ENCODE results near the gene HMGB1.
"Not testable (repeated sequence)": the region's sequence is repeated elsewhere in the genome, so short reads cannot be mapped to it uniquely, and the experiment has no call there.

Gene HMGB1

GRCh38 chr13:30464496-30465342 lies 1.0 kb downstream of the HMGB1 start:
- H3K4me1 ChIP-seq (ENCODE audit: control insufficient read depth, low read depth, low read length): peaks cover 9% of the 10 kb centered on the region
- peak overlapping the region; percentile 99 for H3K9ac ChIP-seq (ENCODE audit: low read length)
- peak overlapping the region; percentile 99 for H3K4me3 ChIP-seq (ENCODE audit: low read length)
- H3K9me3 ChIP-seq (ENCODE audit: control insufficient read depth, low read depth, low read length): no peaks in the 10 kb centered on the region
- peak overlapping the region; percentile 89 for H3K27ac ChIP-seq (ENCODE audit: low read length)
- peaks cover 32% of the 10 kb centered on the region for H3K36me3 ChIP-seq (ENCODE audit: control insufficient read depth, low read depth, low read length)
- no peaks in the 10 kb centered on the region for H3K27me3 ChIP-seq (ENCODE audit: control insufficient read depth, insufficient read depth, low read length)

- peaks cover 9% of the 10 kb centered on the region for H3K4me1 ChIP-seq (ENCODE audit: control insufficient read depth, low read depth, low read length)
- H3K27ac ChIP-seq (ENCODE audit: low read length): peak overlapping the region; percentile 89
Measured at GRCh38 chr13:30463787-30464495, 1.8 kb downstream of the HMGB1 start.

GRCh38 chr13:30461279-30462066 lies 4.3 kb downstream of the HMGB1 start:
- H3K27ac ChIP-seq (ENCODE audit: low read length); H3K9me3 ChIP-seq (ENCODE audit: control insufficient read depth, low read depth, low read length); H3K4me1 ChIP-seq (ENCODE audit: control insufficient read depth, low read depth, low read length); H3K27me3 ChIP-seq (ENCODE audit: control insufficient read depth, insufficient read depth, low read length); H3K9ac ChIP-seq (ENCODE audit: low read length); H3K4me3 ChIP-seq (ENCODE audit: low read length): not testable (repeated sequence)
- peaks cover 45% of the 10 kb centered on the region for H3K36me3 ChIP-seq (ENCODE audit: control insufficient read depth, low read depth, low read length)

More at GRCh38 chr13:30463787-30464495, 1.8 kb downstream of the HMGB1 start:
- Histone ChIP-seq H3K27me3 (ENCODE audit: control insufficient read depth, insufficient read depth, low read length) (no peaks in the 10 kb centered on the region), H3K4me3 (ENCODE audit: low read length) (peak overlapping the region; percentile 99), H3K9ac (ENCODE audit: low read length) (peak overlapping the region; percentile 99), H3K36me3 (ENCODE audit: control insufficient read depth, low read depth, low read length) (peaks cover 40% of the 10 kb centered on the region), H3K9me3 (ENCODE audit: control insufficient read depth, low read depth, low read length) (no peaks in the 10 kb centered on the region)

DNA sequence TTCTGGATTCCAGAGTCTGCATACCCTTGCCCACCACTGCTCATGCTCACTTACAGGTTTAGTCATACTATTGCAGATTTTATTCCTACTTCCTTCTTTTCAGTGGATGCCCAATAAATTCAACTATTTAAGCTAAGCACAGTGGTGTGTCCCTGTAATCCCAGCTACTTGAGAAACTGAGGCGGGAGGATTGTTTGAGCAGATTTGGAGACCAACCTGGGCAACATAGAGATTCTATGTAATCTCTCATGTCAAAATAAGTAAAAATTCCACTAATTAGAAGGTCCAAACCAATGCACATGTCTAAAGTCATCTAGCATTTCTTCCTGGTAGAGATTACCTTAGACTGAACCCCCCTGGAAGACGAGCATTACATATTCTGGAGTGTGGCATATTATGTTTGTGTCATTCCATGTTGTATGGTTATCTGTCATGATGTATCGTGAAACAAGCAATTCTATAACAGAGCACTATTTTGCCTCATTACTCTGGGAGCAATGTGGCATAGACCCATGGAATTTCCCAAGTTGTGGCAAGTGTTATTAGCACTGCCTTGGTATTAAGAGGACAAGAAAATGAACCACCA lies 8.3 kb downstream of the HMGB1 start:
- Histone ChIP-seq H3K4me1 (ENCODE audit: control insufficient read depth, low read depth, low read length) (no peaks in the 10 kb centered on the region), H3K27ac (ENCODE audit: low read length) (no peak overlapping the region)

GRCh38 chr13:30456290-30456689 lies 9.4 kb downstream of the HMGB1 start:
- Histone ChIP-seq H3K36me3 (ENCODE audit: control insufficient read depth, low read depth, low read length) (peaks cover 17% of the 10 kb centered on the region), H3K9ac (ENCODE audit: low read length) (no peak overlapping the region), H3K27ac (ENCODE audit: low read length) (no peak overlapping the region), H3K4me3 (ENCODE audit: low read length) (no peak overlapping the region), H3K4me1 (ENCODE audit: control insufficient read depth, low read depth, low read length) (no peaks in the 10 kb centered on the region), H3K27me3 (ENCODE audit: control insufficient read depth, insufficient read depth, low read length) (no peaks in the 10 kb centered on the region), H3K9me3 (ENCODE audit: control insufficient read depth, low read depth, low read length) (no peaks in the 10 kb centered on the region)

More for the DNA sequence above, 8.3 kb downstream of the HMGB1 start:
- no peaks in the 10 kb centered on the region for H3K9me3 ChIP-seq (ENCODE audit: control insufficient read depth, low read depth, low read length)
- no peak overlapping the region for H3K9ac ChIP-seq (ENCODE audit: low read length)
- no peak overlapping the region for H3K4me3 ChIP-seq (ENCODE audit: low read length)
- H3K27me3 ChIP-seq (ENCODE audit: control insufficient read depth, insufficient read depth, low read length): no peaks in the 10 kb centered on the region
- H3K36me3 ChIP-seq (ENCODE audit: control insufficient read depth, low read depth, low read length): peaks cover 28% of the 10 kb centered on the region

DNA sequence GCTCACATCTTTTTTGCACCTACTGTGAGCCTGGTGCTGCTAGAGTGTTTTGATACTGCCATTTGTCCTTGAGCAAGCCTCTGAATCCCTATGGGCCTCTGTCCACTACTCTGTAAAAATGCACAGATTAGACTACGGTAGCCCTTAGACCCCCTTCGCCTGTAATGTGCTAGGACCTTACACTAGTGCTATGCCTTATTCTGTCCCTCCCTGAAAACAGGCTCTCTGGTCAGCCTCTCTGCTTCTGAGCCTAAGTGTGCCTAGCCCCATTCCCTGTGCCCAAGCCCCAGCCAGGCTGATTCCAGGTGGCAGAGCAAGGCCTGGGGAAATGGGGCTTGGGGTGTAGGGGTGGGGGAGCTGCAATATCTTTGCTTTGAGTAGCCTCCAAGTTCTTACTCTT lies 10.7 kb downstream of the HMGB1 start:
- Histone ChIP-seq H3K27ac (ENCODE audit: low read length) (no peak overlapping the region), H3K27me3 (ENCODE audit: control insufficient read depth, insufficient read depth, low read length) (no peaks in the 10 kb centered on the region)

GRCh38 chr13:30453727-30454126 lies 12.0 kb downstream of the HMGB1 start:
- no peak overlapping the region for H3K9ac ChIP-seq (ENCODE audit: low read length)
- no peak overlapping the region for H3K27ac ChIP-seq (ENCODE audit: low read length)
- H3K4me1 ChIP-seq (ENCODE audit: control insufficient read depth, low read depth, low read length): no peaks in the 10 kb centered on the region
- H3K4me3 ChIP-seq (ENCODE audit: low read length): no peak overlapping the region
- peaks cover 3% of the 10 kb centered on the region for H3K36me3 ChIP-seq (ENCODE audit: control insufficient read depth, low read depth, low read length)
- no peaks in the 10 kb centered on the region for H3K27me3 ChIP-seq (ENCODE audit: control insufficient read depth, insufficient read depth, low read length)
- H3K9me3 ChIP-seq (ENCODE audit: control insufficient read depth, low read depth, low read length): no peaks in the 10 kb centered on the region

More for the DNA sequence above, 10.7 kb downstream of the HMGB1 start:
- Histone ChIP-seq H3K36me3 (ENCODE audit: control insufficient read depth, low read depth, low read length) (peaks cover 16% of the 10 kb centered on the region), H3K4me1 (ENCODE audit: control insufficient read depth, low read depth, low read length) (no peaks in the 10 kb centered on the region), H3K9ac (ENCODE audit: low read length) (no peak overlapping the region), H3K9me3 (ENCODE audit: control insufficient read depth, low read depth, low read length) (no peaks in the 10 kb centered on the region), H3K4me3 (ENCODE audit: low read length) (no peak overlapping the region)

DNA sequence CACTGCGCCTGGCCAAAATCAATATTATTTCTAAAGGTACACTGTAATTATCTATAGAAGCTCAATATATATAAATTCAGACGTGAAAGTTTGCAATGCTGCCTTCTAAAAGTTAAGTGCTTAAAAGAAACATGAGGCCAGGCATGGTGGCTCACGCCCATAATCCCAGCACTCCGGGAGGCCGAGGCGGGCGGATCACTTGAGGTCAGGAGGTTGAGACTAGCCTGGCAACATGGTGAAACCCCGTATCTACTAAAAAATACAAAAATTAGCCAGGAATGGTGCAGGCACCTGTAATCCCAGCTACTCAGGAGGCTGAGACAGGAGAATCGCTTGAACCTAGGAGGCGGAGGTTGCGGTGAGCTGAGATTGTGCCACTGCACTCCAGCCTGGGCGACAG lies 14.3 kb downstream of the HMGB1 start:
- not testable (repeated sequence) for H3K4me1 ChIP-seq (ENCODE audit: control insufficient read depth, low read depth, low read length); H3K27me3 ChIP-seq (ENCODE audit: control insufficient read depth, insufficient read depth, low read length); H3K36me3 ChIP-seq (ENCODE audit: control insufficient read depth, low read depth, low read length); H3K27ac ChIP-seq (ENCODE audit: low read length); H3K4me3 ChIP-seq (ENCODE audit: low read length); H3K9ac ChIP-seq (ENCODE audit: low read length); H3K9me3 ChIP-seq (ENCODE audit: control insufficient read depth, low read depth, low read length)

DNA sequence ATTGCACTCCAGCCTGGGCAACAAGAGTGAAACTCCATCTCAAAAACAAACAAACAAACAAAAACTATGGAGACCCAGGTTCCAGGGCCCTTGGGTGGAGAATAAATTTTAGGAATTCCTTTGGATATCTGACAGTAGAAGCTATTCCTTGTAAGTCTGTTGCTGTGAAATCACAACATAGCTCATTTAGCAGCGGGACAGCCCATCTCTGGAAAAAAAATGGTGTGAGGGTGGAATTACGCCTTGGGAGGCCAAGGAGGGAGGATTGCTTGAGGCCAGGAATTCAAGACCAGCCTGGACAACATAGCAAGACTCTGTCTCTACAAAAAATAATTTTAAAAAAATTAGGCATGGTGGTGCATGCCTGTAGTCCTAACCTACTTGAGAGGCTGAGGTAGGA lies 15.7 kb downstream of the HMGB1 start:
- Histone ChIP-seq H3K27ac (ENCODE audit: low read length) (no peak overlapping the region), H3K4me3 (ENCODE audit: low read length) (no peak overlapping the region), H3K36me3 (ENCODE audit: control insufficient read depth, low read depth, low read length) (no peaks in the 10 kb centered on the region), H3K9ac (ENCODE audit: low read length) (no peak overlapping the region), H3K9me3 (ENCODE audit: control insufficient read depth, low read depth, low read length) (no peaks in the 10 kb centered on the region), H3K27me3 (ENCODE audit: control insufficient read depth, insufficient read depth, low read length) (no peaks in the 10 kb centered on the region), H3K4me1 (ENCODE audit: control insufficient read depth, low read depth, low read length) (peaks cover 12% of the 10 kb centered on the region)

DNA sequence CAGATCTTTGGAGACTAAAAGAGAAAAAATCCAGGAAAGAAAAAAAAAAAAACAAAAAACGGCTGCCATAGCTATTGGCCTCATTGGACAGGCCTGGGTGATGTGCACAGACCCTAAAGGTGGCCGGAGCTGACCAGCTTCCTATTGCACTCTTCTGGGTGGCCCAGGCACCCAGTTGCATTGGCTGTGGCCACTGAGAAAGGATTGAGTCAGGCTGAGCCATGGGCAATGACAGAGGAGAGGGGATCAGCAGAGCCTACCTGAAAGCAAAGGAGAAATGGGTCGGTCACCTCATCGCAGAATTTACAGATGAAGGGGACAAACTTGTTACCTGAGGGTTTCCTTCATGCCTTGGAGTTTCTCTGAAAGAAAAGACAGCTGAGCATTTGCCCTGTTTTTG lies 17.3 kb downstream of the HMGB1 start:
- Histone ChIP-seq H3K36me3 (ENCODE audit: control insufficient read depth, low read depth, low read length) (no peaks in the 10 kb centered on the region), H3K27me3 (ENCODE audit: control insufficient read depth, insufficient read depth, low read length) (no peaks in the 10 kb centered on the region), H3K4me3 (ENCODE audit: low read length) (no peak overlapping the region), H3K9me3 (ENCODE audit: control insufficient read depth, low read depth, low read length) (no peaks in the 10 kb centered on the region), H3K4me1 (ENCODE audit: control insufficient read depth, low read depth, low read length) (peaks cover 13% of the 10 kb centered on the region), H3K27ac (ENCODE audit: low read length) (no peak overlapping the region), H3K9ac (ENCODE audit: low read length) (no peak overlapping the region)

GRCh38 chr13:30446126-30446500 lies 19.6 kb downstream of the HMGB1 start:
- no peaks in the 10 kb centered on the region for H3K9me3 ChIP-seq (ENCODE audit: control insufficient read depth, low read depth, low read length)
- peak overlapping the region; percentile 51 for H3K4me3 ChIP-seq (ENCODE audit: low read length)
- no peaks in the 10 kb centered on the region for H3K36me3 ChIP-seq (ENCODE audit: control insufficient read depth, low read depth, low read length)
- H3K27me3 ChIP-seq (ENCODE audit: control insufficient read depth, insufficient read depth, low read length): no peaks in the 10 kb centered on the region
- H3K9ac ChIP-seq (ENCODE audit: low read length): peak overlapping the region; percentile 3
- peaks cover 13% of the 10 kb centered on the region for H3K4me1 ChIP-seq (ENCODE audit: control insufficient read depth, low read depth, low read length)
- no peak overlapping the region for H3K27ac ChIP-seq (ENCODE audit: low read length)

All from iPS-18a (cell line).